ENCODE results near the gene CEP20.

Gene CEP20

DNA sequence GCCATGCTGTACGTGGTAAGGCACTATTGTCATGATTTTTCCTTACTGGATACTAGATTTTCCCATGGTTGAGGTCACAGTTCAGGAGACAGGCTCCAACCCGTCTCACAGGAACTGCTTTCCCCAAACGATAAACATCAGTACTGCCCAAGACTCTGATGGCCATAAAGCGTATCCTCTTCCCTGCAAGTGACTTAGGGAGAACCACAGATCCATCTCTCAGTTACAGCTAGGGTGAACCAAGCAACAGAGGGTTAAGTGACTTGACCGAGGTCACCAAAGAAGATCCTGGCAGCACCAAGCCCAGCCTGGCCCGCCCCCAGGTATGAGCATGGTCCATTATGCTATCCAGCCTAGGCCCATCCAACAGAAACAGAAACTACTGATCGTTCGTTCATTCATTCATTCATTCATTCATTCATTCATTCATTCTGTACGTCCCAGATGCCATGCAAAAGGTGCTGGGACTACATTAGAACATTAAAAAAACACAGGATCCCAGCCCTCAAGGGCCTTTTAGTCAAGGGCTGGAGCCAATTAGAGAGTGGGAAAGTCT, 62.6 kb downstream of the CEP20 start:
- H3K36me3 Mint-ChIP-seq (ENCODE audit: low read depth), result no peaks in the 10 kb centered on the region
- no peak overlapping the region for H3K4me3 Mint-ChIP-seq
- peaks cover 11% of the 10 kb centered on the region for H3K4me1 Mint-ChIP-seq
- no peaks in the 10 kb centered on the region for H3K27me3 Mint-ChIP-seq (ENCODE audit: low read depth)
- H3K27ac Mint-ChIP-seq, result no peak overlapping the region
- H3K9me3 Mint-ChIP-seq, result no peaks in the 10 kb centered on the region
- TF ChIP-seq, protein P1, sequence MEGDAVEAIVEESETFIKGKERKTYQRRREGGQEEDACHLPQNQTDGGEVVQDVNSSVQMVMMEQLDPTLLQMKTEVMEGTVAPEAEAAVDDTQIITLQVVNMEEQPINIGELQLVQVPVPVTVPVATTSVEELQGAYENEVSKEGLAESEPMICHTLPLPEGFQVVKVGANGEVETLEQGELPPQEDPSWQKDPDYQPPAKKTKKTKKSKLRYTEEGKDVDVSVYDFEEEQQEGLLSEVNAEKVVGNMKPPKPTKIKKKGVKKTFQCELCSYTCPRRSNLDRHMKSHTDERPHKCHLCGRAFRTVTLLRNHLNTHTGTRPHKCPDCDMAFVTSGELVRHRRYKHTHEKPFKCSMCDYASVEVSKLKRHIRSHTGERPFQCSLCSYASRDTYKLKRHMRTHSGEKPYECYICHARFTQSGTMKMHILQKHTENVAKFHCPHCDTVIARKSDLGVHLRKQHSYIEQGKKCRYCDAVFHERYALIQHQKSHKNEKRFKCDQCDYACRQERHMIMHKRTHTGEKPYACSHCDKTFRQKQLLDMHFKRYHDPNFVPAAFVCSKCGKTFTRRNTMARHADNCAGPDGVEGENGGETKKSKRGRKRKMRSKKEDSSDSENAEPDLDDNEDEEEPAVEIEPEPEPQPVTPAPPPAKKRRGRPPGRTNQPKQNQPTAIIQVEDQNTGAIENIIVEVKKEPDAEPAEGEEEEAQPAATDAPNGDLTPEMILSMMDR (IDR thresholded peaks at IDR 0.05; ENCODE audit: unreplicated experiment in 3 of 3), result no peak

DNA sequence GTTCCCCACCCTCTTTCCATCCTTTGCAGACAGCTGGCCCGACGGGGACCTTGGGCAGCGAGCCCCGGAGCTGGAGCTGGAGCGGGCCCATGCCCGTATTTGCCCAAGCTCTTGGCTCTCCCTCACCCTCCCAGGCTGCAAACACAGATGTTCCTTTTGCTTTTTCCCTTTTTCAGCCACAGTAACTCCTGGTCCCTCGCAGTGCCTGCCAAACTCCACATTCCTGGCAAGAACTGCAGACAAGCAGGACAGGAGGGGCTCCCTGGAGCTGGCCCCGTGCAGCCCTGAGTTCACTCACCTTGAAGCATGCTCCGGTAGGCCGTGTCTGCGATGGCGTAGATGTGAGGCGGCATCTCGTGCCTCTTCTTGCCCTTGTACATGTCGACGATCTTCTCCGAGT, 65.4 kb downstream of the CEP20 start:
- H3K36me3 Mint-ChIP-seq (ENCODE audit: low read depth), result no peaks in the 10 kb centered on the region
- H3K27ac Mint-ChIP-seq, result peak overlapping the region in 1 of 3 experiments; percentile 51
- peaks cover 2% of the 10 kb centered on the region for H3K9me3 Mint-ChIP-seq
- TF ChIP-seq, protein P1 (IDR thresholded peaks at IDR 0.05; ENCODE audit: unreplicated experiment in 3 of 3), result no peak
- H3K4me3 Mint-ChIP-seq, result no peak overlapping the region
- peaks cover under 1% of the 10 kb centered on the region for H3K27me3 Mint-ChIP-seq (ENCODE audit: low read depth)
- H3K4me1 Mint-ChIP-seq, result peaks cover 11% of the 10 kb centered on the region

DNA sequence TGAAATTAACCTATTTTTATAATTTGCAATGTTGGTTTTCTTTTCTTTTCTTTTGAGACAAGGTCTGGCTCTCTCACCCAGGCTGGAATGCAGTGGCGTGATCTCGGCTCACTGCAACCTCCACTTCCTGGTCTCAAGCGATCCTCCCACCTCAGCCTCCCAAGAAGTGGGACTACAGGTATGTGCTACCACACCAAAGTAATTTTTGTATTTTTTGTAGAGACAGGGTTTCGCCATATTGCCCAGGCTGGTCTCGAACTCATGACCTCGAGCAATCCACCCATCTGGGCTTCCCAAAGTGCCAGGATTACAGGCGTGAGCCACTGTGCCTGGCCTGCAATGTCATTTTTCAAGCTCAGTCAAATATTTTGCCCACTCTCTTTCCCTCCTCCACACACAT, 67.6 kb downstream of the CEP20 start:
- H3K36me3 Mint-ChIP-seq (ENCODE audit: low read depth), result no peaks in the 10 kb centered on the region
- no peak overlapping the region for H3K4me3 Mint-ChIP-seq
- peaks cover 16% of the 10 kb centered on the region for H3K9me3 Mint-ChIP-seq
- peaks cover 6% of the 10 kb centered on the region for H3K27me3 Mint-ChIP-seq (ENCODE audit: low read depth)
- H3K27ac Mint-ChIP-seq, result no peak overlapping the region
- TF ChIP-seq, protein P1 (IDR thresholded peaks at IDR 0.05; ENCODE audit: unreplicated experiment in 3 of 3), result no peak
- peaks cover 11% of the 10 kb centered on the region for H3K4me1 Mint-ChIP-seq

DNA sequence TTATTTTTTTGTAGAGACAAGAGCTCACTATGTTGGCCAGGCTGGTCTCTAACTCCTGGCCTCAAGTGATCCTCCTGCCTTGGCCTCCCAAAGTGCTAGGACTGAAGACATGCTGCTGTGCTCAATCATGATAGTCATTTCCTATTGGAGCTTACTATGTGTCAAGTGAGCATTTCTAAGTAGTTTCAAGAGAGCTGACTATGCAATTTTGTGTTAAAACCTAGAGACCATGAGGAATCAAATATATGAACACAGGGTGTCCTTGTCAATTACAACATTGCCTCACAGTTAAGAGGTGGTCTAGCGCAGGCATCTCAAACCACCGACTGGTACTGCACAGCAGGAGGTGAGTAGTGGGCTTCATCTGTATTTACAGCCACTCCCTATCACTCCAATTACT, 69.4 kb downstream of the CEP20 start:
- TF ChIP-seq, protein P1 (IDR thresholded peaks at IDR 0.05; ENCODE audit: unreplicated experiment in 3 of 3), result no peak
- H3K27ac Mint-ChIP-seq, result no peak overlapping the region
- H3K36me3 Mint-ChIP-seq (ENCODE audit: low read depth), result no peaks in the 10 kb centered on the region
- peaks cover 26% of the 10 kb centered on the region for H3K9me3 Mint-ChIP-seq
- peaks cover 10% of the 10 kb centered on the region for H3K4me1 Mint-ChIP-seq
- peaks cover 6% of the 10 kb centered on the region for H3K27me3 Mint-ChIP-seq (ENCODE audit: low read depth)
- no peak overlapping the region for H3K4me3 Mint-ChIP-seq

DNA sequence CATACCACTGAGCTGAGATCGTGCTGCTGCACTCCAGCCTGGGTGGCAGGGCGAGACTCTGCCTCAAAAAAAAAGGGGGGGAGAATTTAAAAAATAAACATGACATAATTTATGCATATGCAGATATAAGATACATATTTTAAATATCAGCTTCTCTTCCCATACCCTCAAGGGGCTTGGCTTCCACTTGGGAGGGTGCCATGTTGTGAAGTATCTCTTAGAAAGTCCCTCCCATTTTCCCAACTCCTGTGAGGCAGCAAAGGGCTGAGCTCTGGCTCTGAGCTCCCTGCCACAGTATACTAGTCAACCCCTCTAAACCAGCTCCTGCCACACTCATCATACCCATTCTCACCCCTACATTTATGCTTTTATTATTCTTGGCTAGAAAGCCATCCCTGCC, 71.0 kb downstream of the CEP20 start:
- H3K9me3 Mint-ChIP-seq, result peaks cover 28% of the 10 kb centered on the region
- H3K36me3 Mint-ChIP-seq (ENCODE audit: low read depth), result no peaks in the 10 kb centered on the region
- peaks cover 8% of the 10 kb centered on the region for H3K27me3 Mint-ChIP-seq (ENCODE audit: low read depth)
- H3K4me3 Mint-ChIP-seq, result no peak overlapping the region
- H3K4me1 Mint-ChIP-seq, result no peaks in the 10 kb centered on the region
- TF ChIP-seq, protein P1 (IDR thresholded peaks at IDR 0.05; ENCODE audit: unreplicated experiment in 3 of 3), result no peak
- no peak overlapping the region for H3K27ac Mint-ChIP-seq

DNA sequence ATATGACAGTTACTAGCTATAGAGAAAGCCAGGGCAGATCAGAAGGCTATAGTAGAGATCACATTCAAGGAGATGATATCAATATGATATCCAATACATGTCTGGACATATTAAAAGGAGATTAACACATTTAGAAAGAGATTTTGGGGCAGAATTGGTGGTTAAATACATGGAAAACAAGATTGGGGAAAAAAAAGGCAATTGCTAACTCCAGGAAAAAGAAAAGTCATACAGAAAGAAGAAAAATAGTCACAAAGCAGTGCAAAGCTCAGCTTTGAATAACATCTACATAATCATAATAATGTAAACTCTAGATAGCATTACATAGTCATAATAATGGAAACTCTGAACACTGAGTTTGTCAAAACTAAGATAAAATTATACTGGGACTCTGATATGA, 72.2 kb downstream of the CEP20 start:
- peaks cover 12% of the 10 kb centered on the region for H3K4me1 Mint-ChIP-seq
- TF ChIP-seq, protein P1 (IDR thresholded peaks at IDR 0.05; ENCODE audit: unreplicated experiment in 3 of 3), result no peak
- H3K9me3 Mint-ChIP-seq, result peaks cover 31% of the 10 kb centered on the region
- no peak overlapping the region for H3K4me3 Mint-ChIP-seq
- peaks cover 17% of the 10 kb centered on the region for H3K27me3 Mint-ChIP-seq (ENCODE audit: low read depth)
- no peaks in the 10 kb centered on the region for H3K36me3 Mint-ChIP-seq (ENCODE audit: low read depth)
- no peak overlapping the region for H3K27ac Mint-ChIP-seq
